SK-N-MC (cell line): Measurements from ENCODE around the gene VAV2.
"Not testable (repeated sequence)": the region's sequence is repeated elsewhere in the genome, so short reads cannot be mapped to it uniquely, and the experiment has no call there.

Experiments
- DNase-seq: peaks from one replicate; pipeline ENCODE4 v3.0.0-alpha.2; 2011; ENCODE audit warnings: low read depth, low spot score
- H3K27ac ChIP-seq: fragments of 200-600 bp; sonication (generic); 2 replicates; pipeline ENCODE4 v1.5.1; 2016; ENCODE audit warnings: mixed run types
- H3K36me3 ChIP-seq: fragments of 200-600 bp; sonication (generic); 2 replicates; pipeline ENCODE4 v1.6.1; 2017; ENCODE audit warnings: antibody characterized with exemption, low read length, mixed read lengths; ENCODE audit not compliant: insufficient read depth
- H3K4me3 ChIP-seq: fragments of 200-600 bp; sonication (generic); 2 replicates; pipeline ENCODE4 v1.5.1; 2016
- H3K9ac ChIP-seq: fragments of 200-600 bp; sonication (generic); 2 replicates; pipeline ENCODE4 v1.8.0; 2017; ENCODE audit warnings: mixed run types, mixed read lengths; ENCODE audit not compliant: insufficient read length
- H3K9me3 ChIP-seq: fragments of 200-600 bp; sonication (generic); 2 replicates; pipeline ENCODE4 v1.6.1; 2017; ENCODE audit warnings: low read depth, mild to moderate bottlenecking, antibody characterized with exemption, low read length, moderate library complexity, mixed read lengths
- EZH2 ChIP-seq: fragments of 200-600 bp; sonication (generic); IDR thresholded peaks from one replicate; pipeline ENCODE4 v1.6.1; 2017; ENCODE audit warnings: antibody characterized with exemption
- FOXP2 ChIP-seq: optimal IDR thresholded peaks from 2 replicates; pipeline ENCODE3; 2011; ENCODE audit warnings: mild to moderate bottlenecking, moderate library complexity; ENCODE audit not compliant: insufficient read depth; ENCODE audit errors: extremely low read length, control extremely low read depth
- POLR2AphosphoS5 ChIP-seq: IDR thresholded peaks from 2 replicates; pipeline ENCODE4 v1.6.1; 2012; ENCODE audit warnings: mild to moderate bottlenecking, low read depth, low read length, borderline replicate concordance

VAV2 gene

GRCh38 chr9:133897675-133898074, 94.4 kb downstream of the VAV2 start:
- TF ChIP-seq EZH2, result no peak
- TF ChIP-seq POLR2AphosphoS5, result no peak
- TF ChIP-seq FOXP2, result no peak
- no peaks in the 10 kb centered on the region for H3K36me3 ChIP-seq
- no peak for DNase-seq
- H3K9me3 ChIP-seq, result no peaks in the 10 kb centered on the region
- no peak overlapping the region for H3K4me3 ChIP-seq
- no peak overlapping the region for H3K27ac ChIP-seq
- H3K9ac ChIP-seq, result no peak overlapping the region

GRCh38 chr9:133896007-133896406, 96.1 kb downstream of the VAV2 start:
- H3K9me3 ChIP-seq, H3K27ac ChIP-seq, H3K9ac ChIP-seq, H3K4me3 ChIP-seq, DNase-seq, H3K36me3 ChIP-seq: not testable (repeated sequence)

DNA sequence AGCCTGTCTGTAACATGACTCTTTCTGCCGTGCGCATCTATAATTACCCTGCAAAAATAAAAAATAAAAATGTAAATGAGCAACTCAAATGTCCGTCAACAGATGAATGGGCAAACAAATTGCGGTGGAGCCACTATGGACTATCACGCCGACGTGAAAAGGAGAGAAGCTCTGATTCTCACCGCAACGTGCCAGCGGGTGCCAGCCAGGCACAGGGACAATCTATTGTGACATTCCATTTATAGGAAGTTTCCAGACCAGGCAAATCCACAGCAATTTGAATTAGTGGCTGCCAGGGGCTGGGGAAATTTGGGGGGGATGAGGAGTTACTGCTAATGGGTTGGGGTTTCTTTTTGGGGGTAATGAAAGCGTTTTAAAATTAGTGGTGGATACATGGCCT, 96.8 kb downstream of the VAV2 start:
- DNase-seq, result no peak
- no peak for TF ChIP-seq EZH2
- TF ChIP-seq POLR2AphosphoS5, result no peak
- TF ChIP-seq FOXP2, result no peak
- Histone ChIP-seq H3K36me3 (no peaks in the 10 kb centered on the region), H3K9ac (no peak overlapping the region), H3K4me3 (no peak overlapping the region), H3K9me3 (no peaks in the 10 kb centered on the region), H3K27ac (no peak overlapping the region)

DNA sequence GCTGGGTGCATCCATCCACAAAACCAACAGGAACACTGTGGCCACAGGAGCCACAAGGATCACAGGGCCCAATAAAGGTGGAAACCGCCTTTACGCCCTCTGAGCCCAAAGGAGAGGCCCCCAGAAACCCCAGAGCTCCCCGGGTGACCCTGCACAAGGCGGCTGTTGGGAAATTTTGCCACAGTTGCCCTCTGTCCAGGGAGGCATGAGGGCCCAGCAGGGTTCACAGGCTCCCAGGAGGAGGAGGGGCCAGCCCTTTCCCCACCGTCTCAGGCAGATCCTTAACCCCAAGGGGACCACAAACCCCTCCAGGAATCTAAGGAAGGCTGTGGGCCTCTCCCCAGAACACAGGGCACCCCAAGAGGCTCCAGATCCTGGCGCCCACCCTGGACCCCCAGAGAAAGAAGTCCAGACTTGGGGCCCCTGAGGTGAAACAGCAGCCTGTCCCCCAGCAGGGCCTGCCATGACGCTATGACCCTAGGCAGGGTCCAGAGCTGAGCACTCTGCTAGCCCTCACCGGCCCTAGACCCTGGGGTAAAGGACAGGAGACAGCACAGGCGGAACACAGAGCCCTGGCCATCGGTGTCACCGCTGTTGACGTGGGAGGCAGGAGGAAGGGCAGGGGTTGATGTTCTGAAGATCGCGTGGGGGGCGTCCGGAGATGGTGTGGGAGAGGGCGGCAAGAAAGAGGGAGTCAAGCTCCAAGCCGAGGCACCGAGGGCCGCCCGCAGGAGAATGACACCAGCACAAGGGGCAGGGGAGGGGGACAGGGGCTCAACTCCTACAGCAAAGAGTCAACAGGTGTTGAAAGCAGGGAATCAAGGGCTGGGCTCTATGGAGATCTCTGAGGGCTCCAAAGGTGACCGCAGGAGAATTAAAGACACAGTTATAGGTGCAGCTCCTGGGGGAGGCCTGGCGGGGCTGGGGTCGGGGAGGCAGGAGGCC, 97.5 kb downstream of the VAV2 start:
- Histone ChIP-seq H3K9me3 (no peaks in the 10 kb centered on the region), H3K4me3 (no peak overlapping the region), H3K36me3 (no peaks in the 10 kb centered on the region), H3K9ac (no peak overlapping the region), H3K27ac (no peak overlapping the region)
- TF ChIP-seq FOXP2 (no peak), POLR2AphosphoS5 (no peak)
- no peak for DNase-seq

DNA sequence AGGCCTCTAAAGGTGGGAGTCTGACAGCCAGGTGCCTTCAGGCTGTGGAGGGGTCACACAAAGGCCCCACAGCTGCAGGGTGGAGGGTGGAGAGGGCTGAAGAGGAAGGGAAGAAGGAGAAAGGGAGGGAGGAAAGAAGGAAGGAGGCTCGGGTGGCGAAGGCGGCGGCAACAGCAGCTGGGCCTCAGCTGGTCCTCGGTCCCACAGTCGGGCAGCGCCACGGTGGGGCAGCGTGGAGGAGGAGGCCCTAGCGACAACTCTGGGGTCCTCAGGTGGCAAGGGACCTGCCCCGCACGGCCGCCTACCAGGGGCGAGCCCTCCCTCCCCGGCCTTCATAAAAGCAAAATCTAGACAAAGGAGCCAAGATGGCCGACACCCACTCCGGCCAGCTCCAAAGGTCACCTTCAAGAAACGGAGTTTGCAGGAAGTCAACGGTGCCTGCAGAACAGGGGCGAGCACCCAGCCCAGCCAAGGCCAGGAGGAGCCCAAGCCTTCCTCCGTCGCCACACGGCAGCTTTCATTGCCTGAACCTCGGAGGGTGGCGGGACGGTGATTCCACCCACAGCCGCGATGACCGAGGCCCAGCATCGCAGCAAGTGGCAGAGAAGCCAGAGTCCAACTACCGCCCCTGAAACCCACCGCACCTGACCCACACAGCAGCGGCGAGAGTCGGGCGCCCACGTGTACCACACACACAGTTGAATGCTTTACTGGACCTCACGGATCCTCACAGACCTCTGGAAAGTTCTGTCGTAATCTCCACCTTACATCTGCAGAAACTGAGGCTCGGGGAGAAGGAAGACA, 98.7 kb downstream of the VAV2 start:
- H3K27ac ChIP-seq, result no peak overlapping the region
- DNase-seq, result no peak
- H3K36me3 ChIP-seq, result no peaks in the 10 kb centered on the region
- H3K9me3 ChIP-seq, result no peaks in the 10 kb centered on the region
- H3K9ac ChIP-seq, result no peak overlapping the region
- H3K4me3 ChIP-seq, result no peak overlapping the region
- TF ChIP-seq FOXP2 (no peak), POLR2AphosphoS5 (no peak), EZH2 (no peak)

DNA sequence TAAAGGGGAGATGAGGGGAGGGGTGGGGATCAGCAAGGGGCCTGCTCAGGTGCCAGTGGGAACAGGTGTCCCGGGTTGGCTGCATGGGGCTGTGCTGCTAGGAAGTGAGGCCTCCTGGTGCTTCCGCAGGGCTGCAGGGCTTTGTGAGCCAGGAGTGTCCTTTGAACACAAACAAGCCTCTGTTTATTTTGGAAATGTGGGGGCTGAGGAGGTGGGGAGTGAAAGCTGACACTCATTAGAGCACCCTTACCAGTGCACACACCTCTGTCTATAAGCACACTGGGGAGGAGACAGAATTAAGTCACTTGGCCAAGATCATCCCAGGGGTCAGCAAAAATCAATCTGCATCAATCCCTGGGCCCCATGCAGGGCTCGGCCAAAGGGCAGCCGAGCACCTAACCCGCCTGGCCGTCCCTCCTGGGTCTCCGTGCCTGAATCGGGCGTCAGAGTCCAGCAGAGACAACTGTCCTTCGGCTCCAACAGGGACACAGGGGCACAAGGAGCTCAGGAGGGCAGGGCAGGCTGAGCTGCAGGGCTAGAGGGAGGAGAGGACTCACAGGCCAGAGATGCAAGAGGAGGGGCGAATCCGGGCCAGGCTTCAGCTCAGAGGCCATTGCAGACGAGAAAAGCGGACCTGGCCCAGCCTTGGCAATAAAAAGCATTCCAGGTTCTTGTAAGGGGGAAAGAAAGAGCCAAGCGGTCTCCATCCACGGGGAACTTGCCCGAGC, 99.8 kb downstream of the VAV2 start:
- no peak overlapping the region for H3K27ac ChIP-seq
- H3K4me3 ChIP-seq, result no peak overlapping the region

GRCh38 chr9:133891741-133892140, 100.4 kb downstream of the VAV2 start:
- no peak overlapping the region for H3K4me3 ChIP-seq
- H3K9ac ChIP-seq, result no peak overlapping the region
- H3K27ac ChIP-seq, result no peak overlapping the region
- TF ChIP-seq POLR2AphosphoS5, result no peak
- no peak for TF ChIP-seq FOXP2
- no peak for TF ChIP-seq EZH2
- no peaks in the 10 kb centered on the region for H3K9me3 ChIP-seq
- no peaks in the 10 kb centered on the region for H3K36me3 ChIP-seq
- no peak for DNase-seq

More for the DNA sequence above, 99.8 kb downstream of the VAV2 start:
- no peak for DNase-seq
- no peaks in the 10 kb centered on the region for H3K36me3 ChIP-seq
- TF ChIP-seq POLR2AphosphoS5 (no peak), EZH2 (no peak), FOXP2 (no peak)
- H3K9ac ChIP-seq, result no peak overlapping the region
- H3K9me3 ChIP-seq, result no peaks in the 10 kb centered on the region

DNA sequence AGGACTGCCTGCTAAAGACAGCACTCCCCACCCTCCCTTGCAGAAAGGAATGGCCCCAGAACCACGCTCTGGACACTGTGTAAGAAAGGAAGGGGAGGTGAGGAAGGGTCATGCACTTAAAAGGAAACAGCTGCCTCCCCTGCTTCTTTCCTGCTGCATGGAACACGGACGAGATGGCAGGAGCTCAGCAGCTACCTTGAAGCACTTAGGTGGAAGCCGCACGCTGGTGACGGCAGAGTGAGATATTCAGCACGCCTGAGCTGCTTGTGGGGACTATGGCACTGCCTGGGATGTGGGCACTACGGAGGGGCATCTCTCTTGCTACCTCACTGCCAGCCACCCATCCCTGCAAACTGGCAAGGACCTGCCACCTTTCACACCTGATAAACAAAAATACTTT, 101.5 kb downstream of the VAV2 start:
- H3K9ac ChIP-seq, result no peak overlapping the region
- no peak for DNase-seq
- H3K9me3 ChIP-seq, result no peaks in the 10 kb centered on the region
- TF ChIP-seq POLR2AphosphoS5 (no peak), FOXP2 (no peak), EZH2 (no peak)
- no peak overlapping the region for H3K27ac ChIP-seq
- no peaks in the 10 kb centered on the region for H3K36me3 ChIP-seq
- H3K4me3 ChIP-seq, result no peak overlapping the region
